Bone marrow (tissue), 2 donors: ENCODE data around the gene RGMA.
A peak's percentile ranks its signal among the peaks of the same experiment; 100 is the strongest.
"Not testable (repeated sequence)": the region's sequence is repeated elsewhere in the genome, so short reads cannot be mapped to it uniquely, and the experiment has no call there.

Experiments used
- DNase-seq, 2 donors: peaks; one replicate each; lab custom pipeline; 2025; lab: John Stamatoyannopoulos, UW

The RGMA gene

DNA sequence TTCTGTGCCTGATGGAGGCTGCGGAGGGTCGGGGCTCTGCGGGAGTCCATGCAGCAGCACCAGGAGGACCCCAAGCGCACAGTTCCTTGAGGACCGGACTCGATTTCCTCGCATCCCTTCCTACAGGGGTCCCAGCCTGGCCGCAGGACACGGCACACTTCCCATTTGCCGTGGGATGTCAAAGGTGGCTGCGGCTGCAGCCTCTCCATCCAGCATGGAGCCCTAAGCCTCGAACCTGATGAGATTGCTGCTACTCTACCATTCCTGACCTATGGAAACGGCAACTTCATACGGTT is 40.6 kb downstream of the RGMA start:
- no peak for DNase-seq

DNA sequence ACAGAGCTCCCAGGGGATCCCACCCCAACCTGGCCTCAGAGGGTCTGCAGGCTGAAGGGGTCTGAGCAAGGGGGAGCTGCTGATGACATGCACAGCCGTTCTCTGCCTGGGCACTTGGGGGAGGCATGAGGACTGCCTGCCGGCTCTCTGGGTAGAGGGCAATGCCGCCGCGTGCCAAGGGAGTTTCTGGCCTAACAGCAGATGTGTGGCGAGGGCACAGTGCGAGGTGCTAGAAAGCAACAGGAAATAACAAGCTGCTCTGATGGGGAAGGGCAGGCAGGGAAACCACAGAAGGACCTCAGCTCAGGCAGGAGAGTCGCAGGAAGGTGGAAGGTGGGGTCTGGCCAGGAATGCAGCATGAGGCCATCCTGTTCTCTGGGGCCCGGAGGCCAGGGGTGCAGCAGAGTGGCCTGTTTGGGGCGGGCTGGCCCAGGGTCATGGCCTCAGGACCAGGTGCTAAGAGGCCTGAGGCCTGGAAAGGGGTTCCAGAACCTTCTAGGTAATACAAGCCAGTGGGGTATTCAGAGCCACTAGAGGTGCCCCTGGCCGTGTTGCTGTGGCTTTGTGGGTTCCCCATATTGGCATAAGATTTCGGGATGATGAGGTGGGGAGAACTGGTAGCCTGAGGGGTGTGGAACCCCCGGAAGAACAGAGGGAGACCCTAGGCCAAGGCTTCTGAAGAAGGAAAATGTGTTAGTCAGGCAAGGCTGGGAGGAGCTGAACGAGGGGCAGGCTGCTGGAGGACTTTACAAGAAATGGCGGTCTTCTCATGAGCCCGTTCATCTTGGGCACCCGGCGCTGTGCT is 41.2 kb downstream of the RGMA start:
- peak in 1 of 2 donors; percentile 11 for DNase-seq

DNA sequence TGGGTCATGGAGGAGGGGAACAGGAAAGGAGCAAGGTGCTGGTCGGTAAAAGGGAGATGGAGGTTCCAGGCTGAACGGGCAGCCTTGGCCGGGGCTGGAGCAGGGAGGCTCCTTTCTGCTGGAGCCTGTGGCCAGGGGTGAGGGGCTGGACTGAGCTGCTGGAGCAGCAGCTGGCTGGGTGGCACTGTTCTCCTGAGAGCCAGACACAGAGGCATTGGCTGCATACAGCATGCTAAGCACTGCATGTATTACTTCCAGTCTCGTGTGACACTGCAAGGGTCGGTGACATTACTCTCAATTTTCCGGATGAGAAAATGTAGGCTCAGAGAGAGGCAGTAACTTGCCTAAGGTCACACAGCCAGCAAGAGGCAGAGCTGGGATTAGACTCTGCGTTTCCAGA is 42.3 kb downstream of the RGMA start:
- DNase-seq, result no peak

GRCh38 chr15:93046120-93046519 is 42.9 kb downstream of the RGMA start:
- DNase-seq, result no peak

GRCh38 chr15:93045191-93045785 is 43.7 kb downstream of the RGMA start:
- no peak for DNase-seq

GRCh38 chr15:93044301-93045190 is 44.5 kb downstream of the RGMA start:
- DNase-seq, result no peak

- DNase-seq, result no peak
Measured at GRCh38 chr15:93043621-93044300, 45.2 kb downstream of the RGMA start.

DNA sequence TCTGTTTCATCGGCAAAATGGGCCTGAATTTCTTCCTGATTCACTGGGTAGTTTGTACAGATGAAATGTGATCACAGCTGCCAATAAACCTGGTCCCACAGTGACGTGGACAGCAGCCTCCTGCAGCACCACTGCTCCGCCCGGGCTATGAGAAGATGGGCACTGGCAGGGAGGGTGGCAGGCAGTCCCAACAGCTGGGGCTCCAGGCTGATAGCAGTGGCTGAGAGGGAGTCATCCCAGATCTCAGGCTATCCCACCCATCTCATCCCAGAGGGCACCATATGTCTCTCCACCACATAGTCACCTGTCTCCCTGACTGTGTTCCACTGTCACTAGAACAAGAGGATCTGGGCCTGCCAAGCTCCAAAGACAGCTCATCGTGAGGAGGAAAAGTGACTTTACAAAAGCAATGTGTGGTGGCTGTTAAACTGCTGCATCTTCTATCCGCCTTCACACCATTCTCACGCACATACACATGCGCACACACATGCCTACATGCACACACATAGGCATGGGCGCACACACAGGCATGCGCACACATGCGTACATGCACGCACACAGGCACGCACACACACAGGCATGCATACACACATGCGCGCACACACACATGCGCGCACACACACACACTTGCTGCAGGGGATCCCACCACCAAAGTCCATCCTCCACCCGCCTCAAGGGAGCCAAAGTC is 46.2 kb downstream of the RGMA start:
- no peak for DNase-seq

DNA sequence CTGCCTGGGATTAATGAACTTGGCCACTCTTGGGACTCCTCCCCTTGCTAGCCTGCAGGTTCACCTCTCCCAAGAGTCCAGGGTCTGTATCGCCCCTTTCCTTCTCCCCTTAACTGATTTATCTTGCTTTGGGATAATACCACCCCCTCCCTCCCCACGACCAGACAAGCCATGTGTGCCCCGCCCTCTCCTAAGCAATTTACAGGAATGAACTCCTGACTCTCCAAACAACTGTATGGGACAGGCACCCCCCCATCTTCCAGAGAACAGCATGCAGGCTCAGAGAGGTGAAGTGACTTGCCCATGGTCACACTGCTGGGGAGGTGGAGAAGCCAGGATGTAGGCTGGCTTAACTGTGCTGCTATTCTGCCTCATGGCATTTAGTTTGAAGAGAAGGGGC is 46.8 kb downstream of the RGMA start:
- no peak for DNase-seq

DNA sequence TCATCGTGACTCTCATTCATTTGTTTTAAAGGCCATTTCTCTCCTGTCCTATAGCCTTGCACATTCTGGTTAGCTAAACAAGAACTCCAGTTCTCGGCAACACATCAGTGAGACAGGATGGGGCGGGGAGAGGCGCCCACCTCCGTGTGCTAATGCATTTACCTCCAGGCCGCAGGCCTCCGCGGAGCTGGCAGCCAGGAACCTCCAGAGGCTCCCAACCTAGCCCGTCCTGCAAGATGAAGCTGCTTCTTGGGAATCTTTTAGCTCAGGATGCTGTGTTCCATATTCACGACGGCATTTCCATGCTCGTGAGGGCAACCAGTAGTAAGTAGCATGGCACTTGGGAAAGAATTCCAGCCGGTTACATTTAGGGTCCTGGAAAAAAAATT is 47.9 kb downstream of the RGMA start:
- DNase-seq, result no peak

- DNase-seq, result no peak
Measured at GRCh38 chr15:93040288-93041158, 48.5 kb downstream of the RGMA start.

DNA sequence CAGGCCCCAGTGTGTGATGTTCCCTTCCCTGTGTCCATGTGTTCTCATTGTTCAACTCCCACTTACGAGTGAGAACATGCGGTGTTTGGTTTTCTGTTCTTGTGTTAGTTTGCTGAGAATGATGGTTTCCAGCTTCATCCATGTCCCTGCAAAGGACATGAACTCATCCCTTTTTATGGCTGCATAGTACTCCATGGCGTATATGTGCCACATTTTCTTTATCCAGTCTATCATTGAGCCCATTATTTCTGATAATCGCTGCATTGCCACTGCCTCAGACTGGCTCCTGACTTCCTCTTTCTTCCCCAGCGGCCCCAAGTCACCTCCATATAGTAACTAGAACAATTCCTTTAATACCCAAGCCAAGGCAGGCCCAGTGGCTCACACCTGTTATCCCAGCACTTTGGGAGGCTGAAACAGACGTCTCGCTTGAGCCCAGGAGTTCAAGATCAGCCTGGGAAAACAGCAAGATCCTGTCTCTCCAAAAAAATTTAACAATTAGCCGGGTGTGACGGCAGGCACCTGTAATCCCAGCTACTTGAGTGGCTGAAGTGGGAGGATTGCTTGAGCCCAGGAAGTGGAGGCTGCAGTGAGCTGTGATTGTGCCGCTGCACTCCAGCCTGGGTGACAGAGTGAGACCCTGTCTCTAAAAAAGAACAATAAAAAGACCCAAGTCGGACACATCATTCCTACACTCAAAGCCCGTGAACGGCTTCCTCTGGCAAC is 49.3 kb downstream of the RGMA start:
- DNase-seq, result not testable (repeated sequence)

DNA sequence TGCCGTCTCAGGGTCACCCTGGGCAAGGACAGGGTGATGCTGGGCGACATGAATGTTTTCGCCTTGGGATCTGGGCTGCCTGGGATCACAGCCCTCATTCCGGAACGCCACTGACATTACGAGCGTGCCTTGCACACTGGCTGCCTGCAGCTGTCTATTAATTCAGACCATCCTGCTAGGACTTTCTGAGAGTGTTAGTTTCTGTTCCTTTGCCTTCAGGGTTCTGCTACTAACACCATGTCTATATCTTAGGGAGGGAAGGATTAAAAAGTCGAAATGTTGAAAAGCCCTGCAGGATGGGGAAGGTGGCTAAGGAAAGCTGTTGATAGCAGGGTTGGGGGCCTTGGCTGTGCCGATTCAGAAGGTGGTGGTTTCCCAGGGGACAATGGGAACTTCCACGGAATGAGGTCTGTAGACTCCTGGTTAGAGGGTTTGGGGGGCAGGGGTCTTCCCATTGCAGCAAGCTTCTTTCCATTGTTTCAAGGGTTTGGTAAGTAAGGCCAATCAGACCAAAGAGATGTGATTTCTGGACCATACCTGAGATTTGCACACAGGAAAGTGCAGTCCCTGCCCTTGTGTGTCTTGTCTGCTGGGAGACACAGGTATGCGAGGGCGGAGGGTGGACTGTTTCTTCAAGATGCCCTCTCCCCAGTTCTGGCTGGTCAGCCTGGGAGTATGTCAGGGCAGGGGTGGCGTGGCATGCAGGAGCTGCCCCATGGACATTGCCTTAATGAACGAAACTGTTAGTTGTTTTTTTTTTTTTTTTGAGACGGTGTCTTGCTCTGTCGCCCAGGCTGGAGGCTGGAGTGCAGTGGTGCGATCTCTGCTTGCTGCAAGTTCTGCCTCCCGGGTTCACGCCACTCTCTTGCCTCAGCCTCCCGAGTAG is 50.9 kb downstream of the RGMA start:
- no peak for DNase-seq

DNA sequence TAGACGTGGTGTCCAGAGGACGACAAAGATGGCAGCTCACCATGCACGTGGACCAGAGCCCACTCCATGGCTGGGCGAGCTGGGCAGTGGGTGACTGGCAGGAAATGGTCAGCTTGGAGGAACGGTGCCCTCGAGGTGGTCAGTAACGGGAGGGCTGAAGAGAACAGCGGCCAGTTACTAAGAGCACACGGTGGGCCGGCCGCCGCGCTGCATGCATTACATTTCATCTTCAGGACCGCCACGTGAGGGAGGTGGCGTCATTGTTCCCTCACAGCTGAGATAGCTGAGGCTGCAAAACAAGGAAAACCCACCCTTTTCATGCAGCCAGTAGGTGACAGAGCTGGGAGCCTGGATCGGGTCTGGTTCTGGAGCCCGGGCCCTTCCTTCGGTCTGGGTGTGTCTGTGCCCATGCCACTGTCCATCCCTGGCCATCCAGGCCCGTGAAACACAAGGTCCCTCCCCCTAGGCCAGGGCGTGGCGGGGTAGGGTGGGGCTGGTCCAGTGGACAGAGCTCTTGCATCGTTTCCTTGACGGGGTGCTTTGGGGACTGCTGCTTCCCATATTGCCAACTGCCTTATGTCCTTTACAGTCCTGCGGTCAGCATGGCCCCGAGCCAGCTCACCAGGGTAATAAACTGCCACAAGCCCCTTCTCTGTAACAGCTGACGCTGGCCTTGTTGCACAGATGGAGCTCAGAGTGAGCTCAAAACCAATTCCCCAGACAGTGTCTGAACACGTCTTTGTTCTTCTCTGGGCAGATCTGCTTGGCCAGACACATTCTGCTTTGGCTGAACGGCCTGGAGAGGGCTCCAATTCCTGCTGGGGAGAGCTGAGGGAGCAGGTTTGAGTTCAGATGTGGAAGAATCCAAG is 51.8 kb downstream of the RGMA start:
- peak in 1 of 2 donors; percentile 34 for DNase-seq

DNA sequence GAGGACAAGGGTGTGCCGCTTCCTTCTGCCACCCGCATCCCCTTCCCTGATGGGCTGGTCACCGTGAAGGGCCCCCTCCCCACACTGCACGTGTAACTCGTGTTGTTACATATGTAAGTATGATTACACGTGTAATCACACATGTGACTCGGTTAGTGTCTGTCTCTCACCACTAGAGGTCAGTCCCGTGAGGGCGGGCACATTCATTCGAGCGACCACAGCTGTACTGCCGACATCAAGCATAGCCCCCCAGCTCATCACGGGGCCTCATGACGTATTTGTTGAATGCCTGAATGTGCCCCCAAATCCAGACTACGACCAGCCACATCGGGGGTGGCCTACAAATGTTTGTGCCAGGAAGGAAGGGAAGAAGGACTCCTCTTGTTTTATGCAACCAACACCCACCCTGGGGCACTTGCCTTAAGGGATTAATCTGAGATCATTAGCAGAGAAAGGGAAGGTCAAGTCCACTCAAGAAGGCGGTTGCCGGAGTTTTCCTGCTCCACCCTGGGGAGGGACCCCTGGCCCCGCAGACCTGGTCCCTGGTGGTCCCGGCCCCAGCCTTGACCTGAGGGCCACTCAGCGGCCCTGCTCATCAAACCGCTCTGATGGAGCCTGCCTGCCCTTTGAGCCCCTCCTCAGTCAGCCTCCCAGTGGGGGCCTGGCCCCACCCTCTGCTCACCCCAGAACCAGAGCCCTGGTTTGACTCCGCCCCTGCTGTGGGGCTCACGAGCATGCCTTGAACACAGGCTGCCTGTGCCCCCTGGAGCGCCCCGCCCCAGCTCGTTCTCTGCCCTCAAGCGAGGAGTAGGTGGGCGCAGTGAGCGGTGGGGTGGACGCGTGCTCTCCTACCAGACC is 52.8 kb downstream of the RGMA start:
- DNase-seq, result peak in 1 of 2 donors; percentile 31

DNA sequence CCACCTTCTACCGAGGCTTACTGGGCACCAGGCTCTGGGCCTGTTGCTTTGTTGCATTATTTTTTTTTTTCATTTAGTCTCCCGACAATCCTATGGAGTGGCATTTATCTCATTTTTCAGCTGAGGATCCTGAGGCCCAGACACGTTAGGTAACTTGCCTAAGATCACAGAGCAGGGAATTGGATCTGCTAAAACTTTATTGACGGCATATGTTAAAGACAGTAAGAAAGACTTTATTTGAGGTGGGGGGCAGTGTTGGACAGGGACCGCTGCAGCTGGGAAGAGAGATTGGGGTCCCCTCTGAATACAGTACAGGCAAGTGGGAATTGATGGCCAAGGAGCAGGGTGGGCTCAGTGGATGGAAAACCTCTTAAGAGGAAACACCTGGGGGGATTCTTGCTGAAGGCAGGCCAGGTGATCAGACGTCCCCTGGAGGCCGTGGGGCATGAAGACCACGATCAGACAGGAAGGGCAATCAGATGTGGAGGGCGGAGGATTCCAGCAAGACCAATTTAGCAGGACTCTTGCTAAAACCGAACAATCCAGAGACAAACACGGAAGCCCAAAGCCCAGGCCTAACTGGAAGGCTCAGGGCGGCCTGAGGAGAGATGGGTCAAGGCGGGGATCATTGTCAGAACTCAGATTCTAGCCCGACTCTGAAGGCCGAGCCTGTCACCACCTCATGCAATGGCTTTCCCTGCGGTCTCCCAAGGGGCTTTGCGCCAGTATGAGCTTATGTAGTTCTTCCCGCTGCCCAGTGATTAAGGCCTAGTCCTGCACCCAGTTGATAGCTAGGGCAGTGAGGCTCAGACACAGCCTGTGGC is 53.7 kb downstream of the RGMA start:
- DNase-seq, result no peak
